ENCODE results near the gene GLCCI1. TPM values are rescaled to one million over a fixed set of nuclear protein-coding genes. Genes with fewer than 3 reads are reported as not detected.

GLCCI1 gene
- total and polyA plus RNA-seq, 2 of the 8 experiments (the other 6 are each of a cell fraction or from before 2014, with no cell fraction given), result 12.4 to 27.7 TPM

DNA sequence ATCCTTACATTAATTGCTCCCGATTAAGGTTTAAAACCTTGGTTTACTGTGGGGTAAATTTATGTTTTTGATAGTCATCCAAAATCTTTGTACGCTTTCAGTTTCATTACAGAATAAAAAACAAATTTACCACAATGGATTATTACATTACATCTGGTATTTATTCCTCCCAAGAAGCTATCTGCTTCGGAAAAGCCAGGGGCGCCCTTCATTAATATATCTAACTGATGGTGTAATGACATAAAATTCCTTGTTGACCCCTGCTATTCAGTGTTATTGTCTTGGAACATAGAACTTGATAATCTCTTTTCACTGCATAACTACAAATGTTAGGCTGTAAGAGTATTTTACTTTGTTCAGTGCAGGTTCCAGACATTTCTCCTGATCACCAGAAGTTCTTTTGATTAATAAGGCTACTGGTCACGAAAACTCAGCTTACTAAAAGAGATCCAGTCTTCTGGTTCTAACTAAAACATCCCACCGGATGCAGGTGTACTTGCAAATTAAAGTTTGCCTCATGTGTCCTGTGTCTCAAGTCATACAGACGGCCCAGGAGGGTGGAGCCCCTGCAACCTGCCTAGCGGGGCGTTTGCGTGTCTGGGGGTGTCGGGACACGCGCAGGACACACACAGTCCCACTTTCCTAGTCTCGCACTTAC is 581 bp upstream of the GLCCI1 start:
- Histone ChIP-seq H2BK12ac (ENCODE audit: low read depth, low read length) (no peak overlapping the region), H2BK120ac (replicated peaks; ENCODE audit: low read depth, low read length) (no peak overlapping the region), H3K56ac (replicated peaks; ENCODE audit: insufficient read length, low read depth, low read length) (no peak overlapping the region), H3K36me3 (ENCODE audit: control insufficient read depth in 2 of 4, insufficient read depth in 4 of 4, low read length in 3 of 4) (no peaks in the 10 kb centered on the region), H3K79me1 (ENCODE audit: low read depth, low read length) (no peaks in the 10 kb centered on the region; the same call in 1 of the 2 replicates), H3K79me2 (ENCODE audit: control insufficient read depth in 1 of 2, insufficient read depth in 2 of 2, low read length in 2 of 2) (peaks cover 0 to 31% of the 10 kb centered on the region in 2 experiments; a peak in 3 of 4 replicates), H3K27ac (ENCODE audit: low read depth, low read length) (no peak overlapping the region), H3K14ac (ENCODE audit: insufficient read length) (no peak overlapping the region), H2BK5ac (ENCODE audit: low read depth, low read length) (no peak overlapping the region), H3K27me3 (replicated peaks in 1 of 4; ENCODE audit: control insufficient read depth in 3 of 4, extremely low read depth in 1 of 4, insufficient read depth in 3 of 4, low read length in 3 of 4) (no peaks in the 10 kb centered on the region), H3K9ac (replicated peaks in 1 of 4; ENCODE audit: extremely low read depth in 1 of 4, low read depth in 3 of 4, low read length in 3 of 4) (peak overlapping the region in 1 of 4 experiments; percentile 36; a peak in 1 of 7 replicates), H3K4me2 (ENCODE audit: insufficient read depth in 1 of 2, low read depth in 2 of 2, low read length in 2 of 2) (peak overlapping the region; percentile 58 to 93), H3K4ac (replicated peaks; ENCODE audit: insufficient read length, low read depth, low read length) (no peak overlapping the region), H4K20me1 (replicated peaks in 1 of 2; ENCODE audit: control insufficient read depth in 1 of 2, insufficient read depth in 2 of 2, low read length in 2 of 2) (peaks cover 5 to 16% of the 10 kb centered on the region in 2 experiments), H3K9me3 (ENCODE audit: insufficient read depth in 2 of 2, low read depth in 1 of 2, low read length in 1 of 2) (no peaks in the 10 kb centered on the region), H3K23ac (ENCODE audit: insufficient read length) (no peak overlapping the region), H3K4me3 (ENCODE audit: extremely low read depth in 1 of 4, insufficient read depth in 2 of 4, low read depth in 3 of 4, low read length in 4 of 4) (peak overlapping the region; percentile 42 to 80 (median 60)), H2BK20ac (ENCODE audit: low read length) (no peak overlapping the region), H3K18ac (ENCODE audit: extremely low read depth, low read length) (no peak overlapping the region), H2AK5ac (ENCODE audit: low read depth, low read length) (no peak overlapping the region), H2AFZ (ENCODE audit: low read length) (peak overlapping the region; percentile 90), H4K91ac (replicated peaks; ENCODE audit: insufficient read length, low read length) (no peak overlapping the region), H3K23me2 (ENCODE audit: low read depth, low read length) (peaks cover 10% of the 10 kb centered on the region), H4K8ac (ENCODE audit: extremely low read depth, insufficient read depth, low read length) (no peak overlapping the region), H4K5ac (ENCODE audit: insufficient read length, low read depth, low read length) (no peak overlapping the region), H2BK15ac (ENCODE audit: low read length) (no peak overlapping the region), H3K4me1 (replicated peaks in 1 of 4; ENCODE audit: control insufficient read depth in 3 of 4, insufficient read depth in 4 of 4, low read length in 3 of 4) (peaks cover 0 to 14% (median 9%) of the 10 kb centered on the region in 4 experiments; a peak in 5 of 7 replicates)
- FAIRE-seq, result no peak
- TF ChIP-seq SP2 (IDR thresholded peaks at IDR 0.05; ENCODE audit: low read length), result no peak
- peak; percentile 12 for TF ChIP-seq KDM4A (IDR thresholded peaks at IDR 0.05; ENCODE audit: low read depth, low read length, severe bottlenecking)
- ChIA-PET POLR2A (ENCODE audit: partially characterized antibody) (interaction anchor here (0.8 to 2.0 kb wide), 6 partner anchors 10 to 1056 kb away, joined by 3 to 5 read pairs (median 3); partner anchors contain the start of gene UMAD1), CTCF (ENCODE audit: partially characterized antibody) (interaction anchor here (1.2 to 1.5 kb wide), 3 partner anchors 67 to 223 kb away, joined by 3 to 7 read pairs (median 3); no protein-coding TSS in a partner anchor)
- 20% methylated on average over 14 of the region's 14 CpGs; no CpG with 5 or more reads in 1 of the 2 experiments for WGBS, 2 experiments (ENCODE audit: extremely low coverage in 1 of 2, insufficient coverage in 1 of 2, insufficient read length in 1 of 2, insufficient replicate concordance in 2 of 2, low coverage in 1 of 2, low lambda C conversion rate in 2 of 2, missing lambda C conversion rate in 1 of 2)
- DNase-seq (ENCODE audit: low read depth in 1 of 2, low spot score in 2 of 2), result no peak
